GM23248 (cell line): Measurements from ENCODE around the gene WAS. TPM values are rescaled to one million over a fixed set of nuclear protein-coding genes. Genes with fewer than 3 reads are reported as not detected.

Experiments
- DNase-seq: peaks from one replicate; pipeline ENCODE4 v3.0.0-alpha.2; 2015
- H2AFZ ChIP-seq: fragments of 200-600 bp; sonication (generic); 2 replicates; pipeline ENCODE4 v1.6.1; 2016; ENCODE audit warnings: antibody characterized with exemption
- H3F3A ChIP-seq: fragments of 200-600 bp; sonication (generic); 2 replicates; pipeline ENCODE4 v1.6.1; 2016; ENCODE audit warnings: mild to moderate bottlenecking, antibody characterized with exemption, mixed run types; ENCODE audit not compliant: insufficient read depth
- H3K27ac ChIP-seq: fragments of 200-600 bp; sonication (generic); 2 replicates; pipeline ENCODE4 v1.5.1; 2016; ENCODE audit warnings: mild to moderate bottlenecking
- H3K27me3 ChIP-seq: fragments of 200-600 bp; sonication (generic); replicated peaks from 2 replicates; pipeline ENCODE4 v1.6.1; 2016; ENCODE audit warnings: mild to moderate bottlenecking; ENCODE audit not compliant: insufficient read depth
- H3K36me3 ChIP-seq: fragments of 200-600 bp; sonication (generic); 2 replicates; pipeline ENCODE4 v1.6.1; 2016; ENCODE audit warnings: low read depth, mild to moderate bottlenecking
- H3K4me1 ChIP-seq: fragments of 200-600 bp; sonication (generic); 2 replicates; pipeline ENCODE4 v1.6.1; 2016; ENCODE audit warnings: mild to moderate bottlenecking; ENCODE audit not compliant: insufficient read depth
- H3K4me2 ChIP-seq: fragments of 200-600 bp; sonication (generic); one replicate; pipeline ENCODE4 v1.6.1; 2016; ENCODE audit warnings: mild to moderate bottlenecking; ENCODE audit not compliant: unreplicated experiment
- H3K4me3 ChIP-seq: fragments of 200-600 bp; sonication (generic); 2 replicates; pipeline ENCODE4 v1.5.1; 2016; ENCODE audit warnings: mild to moderate bottlenecking
- H3K79me2 ChIP-seq: fragments of 200-600 bp; sonication (generic); 2 replicates; pipeline ENCODE4 v1.6.1; 2016; ENCODE audit warnings: mild to moderate bottlenecking; ENCODE audit not compliant: insufficient read depth
- H3K9ac ChIP-seq: fragments of 200-600 bp; sonication (generic); 2 replicates; pipeline ENCODE4 v1.6.1; 2016; ENCODE audit warnings: mild to moderate bottlenecking
- H3K9me2 ChIP-seq: fragments of 200-600 bp; sonication (generic); 2 replicates; pipeline ENCODE4 v1.6.1; 2016; ENCODE audit warnings: mixed run types, mild to moderate bottlenecking, moderate library complexity; ENCODE audit not compliant: insufficient read depth
- H3K9me3 ChIP-seq: fragments of 200-600 bp; sonication (generic); one replicate; pipeline ENCODE4 v1.6.1; 2017; ENCODE audit warnings: low read depth
- H4K20me1 ChIP-seq: fragments of 200-600 bp; sonication (generic); 2 replicates; pipeline ENCODE4 v1.6.0; 2016; ENCODE audit not compliant: insufficient read depth
- EZH2 ChIP-seq: fragments of 200-600 bp; sonication (generic); IDR thresholded peaks from 2 replicates; pipeline ENCODE4 v1.6.1; 2018; ENCODE audit warnings: antibody characterized with exemption, mild to moderate bottlenecking; ENCODE audit not compliant: insufficient read depth, poor library complexity, severe bottlenecking
- EZH2phosphoT487 ChIP-seq: fragments of 200-600 bp; sonication (generic); IDR thresholded peaks from 2 replicates; pipeline ENCODE4 v1.6.1; 2018; ENCODE audit warnings: antibody characterized with exemption, moderate library complexity, mild to moderate bottlenecking, low read depth; ENCODE audit not compliant: insufficient read depth
- WGBS, 2 experiments: methylation state at CpG; one replicate each; pipeline ENCODE4 v1.1.6; 2015 to 2017; ENCODE audit warnings: low lambda C conversion rate in 2 of 2, low coverage in 1 of 2; ENCODE audit errors: missing lambda C conversion rate in 2 of 2; 5-methylcytosine and 5-hydroxymethylcytosine counted together
- in situ Hi-C: fragments of 300-500 bp; cut with MboI; formaldehyde crosslinking; loops from 2 replicates; pipeline ENCODE4 v1.15.0; 2020
- polyA plus RNA-seq: library from polyadenylated mRNA; unstranded; fragments of >200 nt; fragmentation: Nextera tagmentation; extraction: Ambion mirVana; gene quantifications from 2 replicates; pipeline ENCODE4 v1.2.1, GENCODE V29; 2016
- small RNA-seq: library from RNA; depleted of rRNA; stranded (forward); fragments of <200 nt; gene quantifications from one replicate; pipeline ENCODE3, GENCODE V24; 2014; ENCODE audit warnings: low read depth, low replicate concordance
- total RNA-seq: library from RNA; depleted of rRNA; stranded (reverse); fragments of >200 nt; shearing (Covaris generic); gene quantifications from 2 replicates; pipeline ENCODE4 v1.2.3, GENCODE V29; 2014; rRNA removed

The WAS gene
- total and polyA plus RNA-seq, 2 experiments from 2014 or later, result not detected

GRCh38 chrX:48736878-48737212, 53.2 kb downstream of the WAS start:
- H2AFZ ChIP-seq, result peak overlapping the region; percentile 97
- H3K4me3 ChIP-seq, result peak overlapping the region; percentile 65
- no peaks in the 10 kb centered on the region for H3K79me2 ChIP-seq
- in situ Hi-C loops, result no loop called here
- DNase-seq, result no peak
- H3K27me3 ChIP-seq, result no peaks in the 10 kb centered on the region
- no peaks in the 10 kb centered on the region for H3F3A ChIP-seq
- no peaks in the 10 kb centered on the region for H4K20me1 ChIP-seq
- H3K4me2 ChIP-seq, result peak overlapping the region; percentile 71
- peak overlapping the region; percentile 60 for H3K9ac ChIP-seq
- peaks cover 4% of the 10 kb centered on the region; the same call in 1 of the 2 replicates for H3K4me1 ChIP-seq
- H3K36me3 ChIP-seq, result no peaks in the 10 kb centered on the region
- H3K27ac ChIP-seq, result no peak overlapping the region
- H3K9me3 ChIP-seq, result no peaks in the 10 kb centered on the region
- TF ChIP-seq EZH2 (no peak), EZH2phosphoT487 (no peak)
- no peaks in the 10 kb centered on the region for H3K9me2 ChIP-seq
- WGBS, 2 experiments, result 0 to 1% methylated on average over 9 to 10 of the region's 10 CpGs

- in situ Hi-C loops, result no loop called here
- H2AFZ ChIP-seq, result peak overlapping the region; percentile 97
- no peaks in the 10 kb centered on the region for H4K20me1 ChIP-seq
- peak overlapping the region; percentile 86 for H3K4me2 ChIP-seq
- no peaks in the 10 kb centered on the region for H3K9me2 ChIP-seq
- 2 to 3% methylated on average over 35 to 39 of the region's 48 CpGs for WGBS, 2 experiments
- H3K4me1 ChIP-seq, result peaks cover 4% of the 10 kb centered on the region; the same call in 1 of the 2 replicates
- no peak for TF ChIP-seq EZH2phosphoT487
- no peak for TF ChIP-seq EZH2
- no peaks in the 10 kb centered on the region for H3K27me3 ChIP-seq
- peak; percentile 96 for DNase-seq
- H3F3A ChIP-seq, result no peaks in the 10 kb centered on the region
- peak overlapping the region; percentile 87 for H3K4me3 ChIP-seq
- H3K9me3 ChIP-seq, result no peaks in the 10 kb centered on the region
- H3K79me2 ChIP-seq, result no peaks in the 10 kb centered on the region
- peak overlapping the region; percentile 95 for H3K9ac ChIP-seq
- no peaks in the 10 kb centered on the region for H3K36me3 ChIP-seq
- peak overlapping the region; percentile 85 for H3K27ac ChIP-seq
These were observed 53.8 kb downstream of the WAS start for GRCh38 chrX:48737213-48737938.

GRCh38 chrX:48737940-48738339, 54.3 kb downstream of the WAS start:
- no peak for TF ChIP-seq EZH2phosphoT487
- no peak for TF ChIP-seq EZH2
- WGBS, 2 experiments, result 16 to 19% methylated on average over 7 of the region's 7 CpGs
- peak; percentile 28 for DNase-seq
- Histone ChIP-seq H3K9ac (peak overlapping the region; percentile 95), H3K79me2 (no peaks in the 10 kb centered on the region), H3K4me1 (peaks cover 4% of the 10 kb centered on the region; the same call in 1 of the 2 replicates), H4K20me1 (no peaks in the 10 kb centered on the region), H3K4me2 (peak overlapping the region; percentile 86), H2AFZ (peak overlapping the region; percentile 88), H3K27ac (peak overlapping the region; percentile 85), H3K36me3 (no peaks in the 10 kb centered on the region), H3K27me3 (no peaks in the 10 kb centered on the region), H3K4me3 (peak overlapping the region; percentile 87), H3F3A (no peaks in the 10 kb centered on the region), H3K9me3 (no peaks in the 10 kb centered on the region), H3K9me2 (no peaks in the 10 kb centered on the region)
- in situ Hi-C loops, result no loop called here

Small RNA genes lying within 50 kb of the gene (small RNA-seq; reads per million reads assigned to genes)
- gene RNU6-1056P, result not detected

Other genes starting within 250 kb of the WAS start
- 34.5 and 35.3 TPM in 2 replicates for gene SLC38A5, start 213.5 kb upstream of the WAS start, total RNA-seq
- 31.5 and 32.4 TPM in 2 replicates for gene SLC38A5, start 213.5 kb upstream of the WAS start, polyA plus RNA-seq
- gene FTSJ1, start 207.6 kb upstream of the WAS start, total RNA-seq, result 95.2 and 152 TPM in 2 replicates
- 64.9 and 70.6 TPM in 2 replicates for gene FTSJ1, start 207.6 kb upstream of the WAS start, polyA plus RNA-seq
- 15.4 and 32.2 TPM in 2 replicates for gene PORCN, start 174.8 kb upstream of the WAS start, total RNA-seq
- 20.3 and 22.9 TPM in 2 replicates for gene PORCN, start 174.8 kb upstream of the WAS start, polyA plus RNA-seq
- gene EBP, start 162.0 kb upstream of the WAS start, total RNA-seq, result 17.0 and 21.1 TPM in 2 replicates
- gene EBP, start 162.0 kb upstream of the WAS start, polyA plus RNA-seq, result 45.0 and 48.3 TPM in 2 replicates
- gene TBC1D25, start 144.1 kb upstream of the WAS start, total RNA-seq, result 7.9 and 8.2 TPM in 2 replicates
- gene TBC1D25, start 144.1 kb upstream of the WAS start, polyA plus RNA-seq, result 8.5 and 8.6 TPM in 2 replicates
- gene RBM3, start 109.3 kb upstream of the WAS start, total RNA-seq, result 188 and 210 TPM in 2 replicates
- gene RBM3, start 109.3 kb upstream of the WAS start, polyA plus RNA-seq, result 143 and 150 TPM in 2 replicates
- 120 and 149 TPM in 2 replicates for gene WDR13, start 86.3 kb upstream of the WAS start, total RNA-seq
- gene WDR13, start 86.3 kb upstream of the WAS start, polyA plus RNA-seq, result 89.7 and 92.4 TPM in 2 replicates
- 6.8 and 8.1 TPM in 2 replicates for gene SUV39H1, start 12.9 kb downstream of the WAS start, total RNA-seq
- gene SUV39H1, start 12.9 kb downstream of the WAS start, polyA plus RNA-seq, result 6.0 TPM in 2 replicates
- not detected in 2 replicates for gene GLOD5, start 77.9 kb downstream of the WAS start, total RNA-seq
- not detected in 2 replicates for gene GLOD5, start 77.9 kb downstream of the WAS start, polyA plus RNA-seq
- gene GATA1, start 102.8 kb downstream of the WAS start, total RNA-seq, result not detected in 2 replicates
- gene GATA1, start 102.8 kb downstream of the WAS start, polyA plus RNA-seq, result not detected in 2 replicates
- gene HDAC6, start 118.3 kb downstream of the WAS start, total RNA-seq, result 32.4 and 36.6 TPM in 2 replicates
- gene HDAC6, start 118.3 kb downstream of the WAS start, polyA plus RNA-seq, result 18.6 and 20.3 TPM in 2 replicates
- gene ERAS, start 142.7 kb downstream of the WAS start, total RNA-seq, result not detected in 2 replicates
- gene ERAS, start 142.7 kb downstream of the WAS start, polyA plus RNA-seq, result not detected in 2 replicates
- 0.89 and 3.1 TPM in 2 replicates for gene PCSK1N, start 151.8 kb downstream of the WAS start, total RNA-seq
- gene PCSK1N, start 151.8 kb downstream of the WAS start, polyA plus RNA-seq, result 1.4 and 2.1 TPM in 2 replicates
- 17.8 and 26.7 TPM in 2 replicates for gene TIMM17B, start 214.0 kb downstream of the WAS start, total RNA-seq
- 44.7 and 48.4 TPM in 2 replicates for gene TIMM17B, start 214.0 kb downstream of the WAS start, polyA plus RNA-seq
- 18.1 and 30.3 TPM in 2 replicates for gene PQBP1, start 214.1 kb downstream of the WAS start, total RNA-seq
- gene PQBP1, start 214.1 kb downstream of the WAS start, polyA plus RNA-seq, result 45.4 and 49.7 TPM in 2 replicates
- 23.6 and 29.1 TPM in 2 replicates for gene SLC35A2, start 227.8 kb downstream of the WAS start, total RNA-seq
- 54.6 and 55.5 TPM in 2 replicates for gene SLC35A2, start 227.8 kb downstream of the WAS start, polyA plus RNA-seq
- gene PIM2, start 235.2 kb downstream of the WAS start, total RNA-seq, result 4.6 and 5.6 TPM in 2 replicates
- gene PIM2, start 235.2 kb downstream of the WAS start, polyA plus RNA-seq, result 4.4 and 4.5 TPM in 2 replicates